Peyer's patch (tissue), 4 donors: ENCODE data around the gene GPR21. TPM values are rescaled to one million over a fixed set of nuclear protein-coding genes. Genes with fewer than 3 reads are reported as not detected.

Experiments
- DNase-seq, 3 donors: peaks; one replicate each; pipeline ENCODE4 v3.0.0-alpha.2; 2017 to 2019
- H3K27ac ChIP-seq, 4 donors: fragments of 200-600 bp; sonication (generic); one replicate each; pipeline ENCODE4 v1.5.1; 2016 to 2019
- H3K27me3 ChIP-seq, 2 donors: fragments of 200-600 bp; sonication (generic); one replicate each; pipeline ENCODE4 v1.5.1; 2019
- H3K36me3 ChIP-seq, 3 donors: fragments of 200-600 bp; sonication (generic); one replicate each; pipeline ENCODE4 v1.5.1; 2016 to 2019
- H3K4me1 ChIP-seq, 4 donors: fragments of 200-600 bp; sonication (generic); one replicate each; pipeline ENCODE4 v1.5.1; 2016 to 2019
- H3K4me3 ChIP-seq, 4 donors: fragments of 200-600 bp; sonication (generic); 1 replicate in 3 of 4; 2 replicates in 1 of 4; pipeline ENCODE4 v1.5.1; 2016 to 2019; ENCODE audit warnings: mild to moderate bottlenecking in 1 of 4
- H3K9me3 ChIP-seq, 4 donors: fragments of 200-600 bp; sonication (generic); one replicate each; pipeline ENCODE4 v1.5.1; 2016 to 2019; ENCODE audit warnings: mild to moderate bottlenecking in 1 of 4
- CTCF ChIP-seq, 6 experiments: fragments of 450-650 bp in 4 of 6; fragments of 200-600 bp in 2 of 6; sonication (generic) in 1 of 6; IDR thresholded peaks; one replicate each; pipeline ENCODE4 v1.5.1; 2017 to 2019; ENCODE audit warnings: antibody characterized with exemption in 6 of 6, mild to moderate bottlenecking in 3 of 6, moderate library complexity in 1 of 6
- POLR2A ChIP-seq, 2 donors: fragments of 450-650 bp; IDR thresholded peaks; one replicate each; pipeline ENCODE4 v1.5.1; 2017; ENCODE audit warnings: antibody characterized with exemption in 2 of 2, mild to moderate bottlenecking in 2 of 2, moderate library complexity in 2 of 2
- total RNA-seq, 4 donors: library from RNA; depleted of rRNA; stranded (reverse); fragments of >200 nt; gene quantifications; one replicate each; pipeline ENCODE4 v1.1.0, GENCODE V29; 2016

The GPR21 gene
- total RNA-seq, 4 donors from 2014 or later, result 1.9 to 2.5 (median 1.9) TPM; not detected in 1

- Histone ChIP-seq H3K9me3 (no peaks in the 10 kb centered on the region), H3K27me3 (no peaks in the 10 kb centered on the region), H3K4me3 (no peak overlapping the region), H3K36me3 (no peaks in the 10 kb centered on the region), H3K4me1 (no peaks in the 10 kb centered on the region), H3K27ac (no peak overlapping the region)
- no peak for TF ChIP-seq POLR2A (IDR thresholded peaks at IDR 0.05)
- TF ChIP-seq CTCF (IDR thresholded peaks at IDR 0.05), result no peak
- no peak for DNase-seq
Measured at GRCh38 chr9:123039617-123040219, 6.3 kb downstream of the GPR21 start.

- Histone ChIP-seq H3K4me3 (no peak overlapping the region), H3K36me3 (no peaks in the 10 kb centered on the region), H3K27me3 (no peaks in the 10 kb centered on the region), H3K9me3 (no peaks in the 10 kb centered on the region), H3K27ac (no peak overlapping the region), H3K4me1 (no peaks in the 10 kb centered on the region)
- DNase-seq, result no peak
- TF ChIP-seq CTCF (IDR thresholded peaks at IDR 0.05) (no peak), POLR2A (IDR thresholded peaks at IDR 0.05) (no peak)
Measured at GRCh38 chr9:123040801-123041200, 7.3 kb downstream of the GPR21 start.

- Histone ChIP-seq H3K4me3 (no peak overlapping the region), H3K27me3 (no peaks in the 10 kb centered on the region), H3K9me3 (no peaks in the 10 kb centered on the region), H3K27ac (no peak overlapping the region), H3K36me3 (no peaks in the 10 kb centered on the region), H3K4me1 (no peaks in the 10 kb centered on the region)
- DNase-seq, result no peak
- no peak for TF ChIP-seq CTCF (IDR thresholded peaks at IDR 0.05)
- TF ChIP-seq POLR2A (IDR thresholded peaks at IDR 0.05), result no peak
Measured at GRCh38 chr9:123041489-123041888, 8.0 kb downstream of the GPR21 start.

GRCh38 chr9:123043081-123043939 is 9.8 kb downstream of the GPR21 start:
- Histone ChIP-seq H3K27ac (no peak overlapping the region), H3K4me1 (no peaks in the 10 kb centered on the region)

GRCh38 chr9:123044586-123044985 is 11.1 kb downstream of the GPR21 start:
- Histone ChIP-seq H3K4me3 (no peak overlapping the region), H3K4me1 (peaks cover 0 to 7% (median 0%) of the 10 kb centered on the region in 4 donors), H3K36me3 (no peaks in the 10 kb centered on the region), H3K9me3 (no peaks in the 10 kb centered on the region), H3K27ac (no peak overlapping the region), H3K27me3 (no peaks in the 10 kb centered on the region)
- no peak for TF ChIP-seq CTCF (IDR thresholded peaks at IDR 0.05)
- no peak for TF ChIP-seq POLR2A (IDR thresholded peaks at IDR 0.05)
- no peak for DNase-seq

More at GRCh38 chr9:123043081-123043939, 9.8 kb downstream of the GPR21 start:
- TF ChIP-seq CTCF (IDR thresholded peaks at IDR 0.05) (no peak), POLR2A (IDR thresholded peaks at IDR 0.05) (no peak)
- H3K27me3 ChIP-seq, result no peaks in the 10 kb centered on the region
- H3K36me3 ChIP-seq, result no peaks in the 10 kb centered on the region
- no peak overlapping the region for H3K4me3 ChIP-seq
- no peak for DNase-seq
- no peaks in the 10 kb centered on the region for H3K9me3 ChIP-seq
